NCI-H146 (cell line): Measurements from ENCODE around the gene ZNF574.

ENCODE experiments used
- DNase-seq: peaks from one replicate; lab custom pipeline; 2025; lab: John Stamatoyannopoulos, UW

The ZNF574 gene

GRCh38 chr19:42124386-42124901 lies 48.5 kb downstream of the ZNF574 start:
- DNase-seq = no peak

- peak; percentile 25 for DNase-seq
These were observed 49.6 kb downstream of the ZNF574 start for GRCh38 chr19:42125536-42125935.

GRCh38 chr19:42126574-42126973 lies 50.6 kb downstream of the ZNF574 start:
- DNase-seq = no peak

- no peak for DNase-seq
These were observed 53.7 kb downstream of the ZNF574 start for GRCh38 chr19:42129399-42130253.

- DNase-seq = no peak
These were observed 54.2 kb downstream of the ZNF574 start for GRCh38 chr19:42130254-42130573.
